ENCODE measurements around the gene GALNTL6. TPM values are rescaled to one million over a fixed set of nuclear protein-coding genes. Genes with fewer than 3 reads are reported as not detected.

The GALNTL6 gene
- total and polyA plus RNA-seq, 2 of the 4 experiments (the other 2 are of a cell fraction) = under 0.01 TPM; not detected in 1

DNA sequence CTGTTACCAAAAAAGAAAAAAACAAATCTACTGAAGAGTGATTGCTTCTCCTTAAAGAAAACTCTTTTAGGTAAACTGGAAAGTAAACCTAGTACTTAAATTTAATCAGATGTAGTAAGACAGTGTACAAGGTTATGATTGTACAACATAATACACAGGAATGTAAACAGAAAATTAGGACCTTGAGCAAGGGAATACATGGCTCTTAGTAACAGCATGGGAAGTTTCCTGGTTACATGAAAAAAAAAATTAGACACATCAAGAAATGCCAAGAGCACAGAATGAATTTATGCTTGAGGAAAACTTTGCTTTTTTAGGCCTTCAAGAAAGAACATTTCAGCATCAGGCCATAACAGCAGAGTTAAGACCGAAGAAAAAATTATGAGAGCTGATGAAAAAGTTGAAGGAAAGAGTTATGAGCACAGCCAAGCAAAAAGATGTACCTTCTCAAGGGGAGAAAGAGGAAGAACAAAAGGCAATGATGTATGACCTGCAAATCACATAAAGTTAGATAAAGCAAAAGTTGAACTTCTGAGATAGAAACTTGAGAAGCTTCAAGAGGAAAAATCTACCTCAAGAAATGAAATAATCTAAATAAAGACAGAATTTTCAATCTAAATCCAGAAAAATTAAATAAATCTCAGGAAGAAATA is 311.6 kb downstream of the GALNTL6 start:
- no peak overlapping the region for H2AFZ ChIP-seq (replicated peaks; ENCODE audit: low read length, poor library complexity)
- no peak overlapping the region for H4K5ac ChIP-seq (ENCODE audit: low read depth, low read length)
- no peak overlapping the region for H4K91ac ChIP-seq (ENCODE audit: insufficient read depth, low read depth, low read length)
- no peak overlapping the region for H2BK120ac ChIP-seq (ENCODE audit: low read depth, low read length)
- no peak overlapping the region for H2BK20ac ChIP-seq (ENCODE audit: low read depth, low read length)
- ChIA-PET CTCF (no interaction called here), POLR2A (ENCODE audit: unreplicated experiment) (no interaction called here)
- no CpG with 5 or more reads among the region's 1 CpG for WGBS, 2 experiments (ENCODE audit: extremely low coverage in 2 of 2, insufficient read length in 1 of 2)
- H3K56ac ChIP-seq (ENCODE audit: extremely low read depth, insufficient read depth, low read length) = no peak overlapping the region
- no TSS peak for BruUV-seq (replicated peaks)
- H3K27ac ChIP-seq (ENCODE audit: insufficient read depth, low read length) = no peak overlapping the region
- H3K9me1 ChIP-seq (ENCODE audit: insufficient read depth, low read length) = no peaks in the 10 kb centered on the region
- H3K4me2 ChIP-seq (ENCODE audit: low read depth, low read length) = no peak overlapping the region
- no peak overlapping the region for H4K8ac ChIP-seq (ENCODE audit: low read depth in 2 of 2, low read length in 2 of 2)
- TF ChIP-seq, protein P1, sequence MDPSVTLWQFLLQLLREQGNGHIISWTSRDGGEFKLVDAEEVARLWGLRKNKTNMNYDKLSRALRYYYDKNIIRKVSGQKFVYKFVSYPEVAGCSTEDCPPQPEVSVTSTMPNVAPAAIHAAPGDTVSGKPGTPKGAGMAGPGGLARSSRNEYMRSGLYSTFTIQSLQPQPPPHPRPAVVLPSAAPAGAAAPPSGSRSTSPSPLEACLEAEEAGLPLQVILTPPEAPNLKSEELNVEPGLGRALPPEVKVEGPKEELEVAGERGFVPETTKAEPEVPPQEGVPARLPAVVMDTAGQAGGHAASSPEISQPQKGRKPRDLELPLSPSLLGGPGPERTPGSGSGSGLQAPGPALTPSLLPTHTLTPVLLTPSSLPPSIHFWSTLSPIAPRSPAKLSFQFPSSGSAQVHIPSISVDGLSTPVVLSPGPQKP (IDR thresholded peaks at IDR 0.05; ENCODE audit: borderline replicate concordance, low read depth, low read length) = no peak
- TF ChIP-seq, protein P2, sequence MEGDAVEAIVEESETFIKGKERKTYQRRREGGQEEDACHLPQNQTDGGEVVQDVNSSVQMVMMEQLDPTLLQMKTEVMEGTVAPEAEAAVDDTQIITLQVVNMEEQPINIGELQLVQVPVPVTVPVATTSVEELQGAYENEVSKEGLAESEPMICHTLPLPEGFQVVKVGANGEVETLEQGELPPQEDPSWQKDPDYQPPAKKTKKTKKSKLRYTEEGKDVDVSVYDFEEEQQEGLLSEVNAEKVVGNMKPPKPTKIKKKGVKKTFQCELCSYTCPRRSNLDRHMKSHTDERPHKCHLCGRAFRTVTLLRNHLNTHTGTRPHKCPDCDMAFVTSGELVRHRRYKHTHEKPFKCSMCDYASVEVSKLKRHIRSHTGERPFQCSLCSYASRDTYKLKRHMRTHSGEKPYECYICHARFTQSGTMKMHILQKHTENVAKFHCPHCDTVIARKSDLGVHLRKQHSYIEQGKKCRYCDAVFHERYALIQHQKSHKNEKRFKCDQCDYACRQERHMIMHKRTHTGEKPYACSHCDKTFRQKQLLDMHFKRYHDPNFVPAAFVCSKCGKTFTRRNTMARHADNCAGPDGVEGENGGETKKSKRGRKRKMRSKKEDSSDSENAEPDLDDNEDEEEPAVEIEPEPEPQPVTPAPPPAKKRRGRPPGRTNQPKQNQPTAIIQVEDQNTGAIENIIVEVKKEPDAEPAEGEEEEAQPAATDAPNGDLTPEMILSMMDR (conservative IDR thresholded peaks at IDR 0.05; ENCODE audit: low read depth, low read length) = no peak
- TF ChIP-seq CHD1 (IDR thresholded peaks at IDR 0.05; ENCODE audit: low read depth, low read length) (no peak), SMC3 (IDR thresholded peaks at IDR 0.05; ENCODE audit: low read depth, low read length) (no peak), RAD21 (IDR thresholded peaks at IDR 0.05; ENCODE audit: low read length) (no peak), CEBPB (IDR thresholded peaks at IDR 0.05; ENCODE audit: low read depth, low read length) (no peak), POLR2A (IDR thresholded peaks at IDR 0.05; ENCODE audit: low read depth, low read length) (no peak), BHLHE40 (IDR thresholded peaks at IDR 0.05; ENCODE audit: low read depth, low read length) (no peak)
- TF ChIP-seq, protein P3, sequence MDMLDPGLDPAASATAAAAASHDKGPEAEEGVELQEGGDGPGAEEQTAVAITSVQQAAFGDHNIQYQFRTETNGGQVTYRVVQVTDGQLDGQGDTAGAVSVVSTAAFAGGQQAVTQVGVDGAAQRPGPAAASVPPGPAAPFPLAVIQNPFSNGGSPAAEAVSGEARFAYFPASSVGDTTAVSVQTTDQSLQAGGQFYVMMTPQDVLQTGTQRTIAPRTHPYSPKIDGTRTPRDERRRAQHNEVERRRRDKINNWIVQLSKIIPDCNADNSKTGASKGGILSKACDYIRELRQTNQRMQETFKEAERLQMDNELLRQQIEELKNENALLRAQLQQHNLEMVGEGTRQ (IDR thresholded peaks at IDR 0.05; ENCODE audit: low read depth, low read length) = no peak
- intact Hi-C loops (cut with micrococcal nuclease) (no loop called here), in situ Hi-C loops (cut with MboI; ENCODE audit: low sequenced_read_pairs) (no loop called here), dilution Hi-C loops (cut with HindIII; ENCODE audit: low sequenced_read_pairs, unreplicated experiment) (no loop called here)
- no peak overlapping the region for H2AK9ac ChIP-seq (replicated peaks; ENCODE audit: low read depth, low read length, poor library complexity)
- no peaks in the 10 kb centered on the region for H4K20me1 ChIP-seq (ENCODE audit: insufficient read depth, low read length)
- H3K4ac ChIP-seq (ENCODE audit: low read depth, low read length) = no peak overlapping the region
- H3K9me3 ChIP-seq (ENCODE audit: control insufficient read depth, insufficient read depth, low read length) = peaks cover 11% of the 10 kb centered on the region
- ATAC-seq (ENCODE audit: low read depth) (no peak), DNase-seq (no peak)
- H3K14ac ChIP-seq (replicated peaks; ENCODE audit: low read depth, low read length) = no peak overlapping the region
- H2AK5ac ChIP-seq (ENCODE audit: low read depth, low read length) = no peak overlapping the region
- H3K36me3 ChIP-seq (ENCODE audit: control insufficient read depth, insufficient read depth, low read length) = no peaks in the 10 kb centered on the region
- no peak overlapping the region for H3K9ac ChIP-seq (ENCODE audit: low read depth, low read length)
- H3K4me3 ChIP-seq (ENCODE audit: insufficient read depth, low read depth, low read length) = no peak overlapping the region
- H3K27me3 ChIP-seq (ENCODE audit: control insufficient read depth, insufficient read depth, low read length) = no peaks in the 10 kb centered on the region
- H3K4me1 ChIP-seq (ENCODE audit: control insufficient read depth, insufficient read depth, low read length) = no peaks in the 10 kb centered on the region
- no peak overlapping the region for H2BK15ac ChIP-seq (ENCODE audit: low read depth, low read length)
- H3K79me1 ChIP-seq (ENCODE audit: low read depth in 1 of 2, low read length in 2 of 2) = no peaks in the 10 kb centered on the region
- no peak overlapping the region for H3K23ac ChIP-seq (ENCODE audit: low read depth, low read length)
- H2BK5ac ChIP-seq (ENCODE audit: low read depth, low read length, poor library complexity, severe bottlenecking) = no peak overlapping the region
- no peak overlapping the region for H3K18ac ChIP-seq (ENCODE audit: low read depth, low read length)
